LNCaP clone FGC (cell line): ENCODE results near the gene BLNK.

ENCODE experiments used
- DNase-seq: peaks from one replicate; pipeline ENCODE4 v3.0.0-alpha.2; 2011; ENCODE audit warnings: low read depth
- H3K4me3 ChIP-seq: 2 replicates; pipeline ENCODE4 v1.5.1; 2011; ENCODE audit warnings: mild to moderate bottlenecking, low read depth, low read length, control low read depth
- CTCF ChIP-seq: IDR thresholded peaks from 2 replicates; pipeline ENCODE4 v1.5.1; 2012; ENCODE audit warnings: mild to moderate bottlenecking; ENCODE audit not compliant: control insufficient read depth, insufficient read depth; ENCODE audit errors: extremely low read depth

Gene BLNK

GRCh38 chr10:96298362-96298761 lies 27.0 kb upstream of the BLNK start:
- TF ChIP-seq CTCF: no peak
- no peak for DNase-seq

GRCh38 chr10:96297486-96297885 lies 26.1 kb upstream of the BLNK start:
- TF ChIP-seq CTCF: no peak
- no peak for DNase-seq
- H3K4me3 ChIP-seq: no peak overlapping the region

More at GRCh38 chr10:96298362-96298761, 27.0 kb upstream of the BLNK start:
- H3K4me3 ChIP-seq: no peak overlapping the region

GRCh38 chr10:96295475-96295874 lies 24.1 kb upstream of the BLNK start:
- no peak for TF ChIP-seq CTCF
- DNase-seq: no peak
- H3K4me3 ChIP-seq: no peak overlapping the region

- TF ChIP-seq CTCF: peak; percentile 58
- DNase-seq: peak; percentile 43
- no peak overlapping the region for H3K4me3 ChIP-seq
These were observed 21.9 kb upstream of the BLNK start for GRCh38 chr10:96292971-96293920.

GRCh38 chr10:96290368-96291133 lies 19.2 kb upstream of the BLNK start:
- H3K4me3 ChIP-seq: no peak overlapping the region
- DNase-seq: no peak

GRCh38 chr10:96289218-96289910 lies 18.0 kb upstream of the BLNK start:
- DNase-seq: no peak
- H3K4me3 ChIP-seq: no peak overlapping the region
- TF ChIP-seq CTCF: no peak

More at GRCh38 chr10:96290368-96291133, 19.2 kb upstream of the BLNK start:
- no peak for TF ChIP-seq CTCF
